ENCODE measurements around the gene OXTR.

OXTR gene

DNA sequence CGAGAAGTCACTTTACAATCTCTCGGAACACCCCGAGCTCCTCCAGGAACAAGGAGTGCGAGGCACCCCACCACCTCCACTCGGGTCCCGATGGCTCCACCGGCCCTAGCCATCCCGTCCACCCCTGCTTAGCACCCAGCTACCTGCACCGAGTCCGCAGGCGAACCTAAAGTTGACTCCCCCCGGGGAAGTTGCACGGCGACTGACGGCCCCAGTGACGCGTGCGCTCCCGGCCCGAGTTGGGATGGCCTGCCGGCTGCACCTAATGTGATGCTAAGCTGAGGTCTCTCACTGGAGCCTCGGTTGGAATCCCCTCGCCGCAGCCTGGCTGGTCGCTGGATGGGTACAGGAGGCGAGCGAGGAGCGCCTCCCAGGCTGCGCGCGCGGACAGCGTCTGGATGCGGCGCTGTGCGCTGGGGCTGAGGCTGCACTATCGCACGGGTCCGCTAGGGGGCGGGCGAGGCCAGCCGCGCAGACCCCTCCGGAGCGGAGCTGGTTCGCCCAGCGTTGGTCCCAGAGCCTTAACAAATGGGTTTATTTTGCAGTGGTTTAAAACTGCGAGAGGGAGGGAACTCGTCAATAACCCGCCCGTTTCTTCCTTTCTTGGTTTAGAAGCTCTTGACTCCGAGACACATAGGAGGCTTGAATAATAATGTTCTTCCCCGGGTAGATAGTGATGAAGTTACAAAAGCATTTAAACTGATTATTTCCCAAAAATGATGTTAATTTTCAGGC, at the start of gene OXTR:
OXTR (minus strand) TSS at position 526 of the 735 bp plus-strand sequence. CDS start 1,426 bp downstream, outside the sequence.
- no peaks in the 10 kb centered on the region for H3K36me3 ChIP-seq (ENCODE audit: control insufficient read depth, insufficient read depth, low read length)
- H3K9ac ChIP-seq (ENCODE audit: low read depth, low read length) = no peak within 1 kb of the TSS
- H3K4me3 ChIP-seq (ENCODE audit: low read depth, low read length) = peak within 1 kb of the TSS; percentile 54
- peaks cover 58% of the 10 kb centered on the region for H3K27me3 ChIP-seq (ENCODE audit: control insufficient read depth, insufficient read depth, low read length)
- peak within 1 kb of the TSS; percentile 66 for H3K27ac ChIP-seq (ENCODE audit: low read depth, low read length)
- peaks cover 30% of the 10 kb centered on the region for H3K4me1 ChIP-seq (ENCODE audit: control insufficient read depth, insufficient read depth, low read length)
- no peaks in the 10 kb centered on the region for H3K9me3 ChIP-seq (ENCODE audit: control insufficient read depth, insufficient read depth, low read length)

DNA sequence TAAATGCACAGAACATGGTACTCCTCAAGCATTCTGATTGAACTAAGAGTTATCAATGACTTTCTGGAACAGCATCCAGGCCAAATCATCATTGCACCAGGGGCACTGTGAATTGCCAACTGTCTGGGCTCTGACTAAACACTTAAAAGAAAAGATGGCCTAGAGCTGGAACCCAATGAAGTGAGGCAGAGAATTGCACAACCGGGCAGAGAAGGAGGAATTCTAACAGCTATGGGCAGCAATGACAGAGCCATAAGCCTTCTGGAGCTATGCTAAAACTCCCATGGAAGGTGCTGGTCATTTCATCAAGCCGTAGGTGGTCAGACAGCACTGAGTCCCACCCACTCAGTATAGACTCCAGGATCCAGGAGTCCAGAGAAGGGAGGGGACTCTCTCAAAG, 48.1 kb upstream of the OXTR start:
- Histone ChIP-seq H3K9ac (ENCODE audit: low read depth, low read length) (no peak overlapping the region), H3K36me3 (ENCODE audit: control insufficient read depth, insufficient read depth, low read length) (no peaks in the 10 kb centered on the region), H3K4me1 (ENCODE audit: control insufficient read depth, insufficient read depth, low read length) (no peaks in the 10 kb centered on the region), H3K9me3 (ENCODE audit: control insufficient read depth, insufficient read depth, low read length) (peaks cover 15% of the 10 kb centered on the region; the same call in 1 of the 2 replicates), H3K27me3 (ENCODE audit: control insufficient read depth, insufficient read depth, low read length) (no peaks in the 10 kb centered on the region), H3K4me3 (ENCODE audit: low read depth, low read length) (no peak overlapping the region), H3K27ac (ENCODE audit: low read depth, low read length) (no peak overlapping the region)

GRCh38 chr3:8816106-8816505, 46.7 kb upstream of the OXTR start:
- Histone ChIP-seq H3K36me3 (ENCODE audit: control insufficient read depth, insufficient read depth, low read length) (no peaks in the 10 kb centered on the region), H3K27me3 (ENCODE audit: control insufficient read depth, insufficient read depth, low read length) (no peaks in the 10 kb centered on the region), H3K27ac (ENCODE audit: low read depth, low read length) (no peak overlapping the region), H3K9ac (ENCODE audit: low read depth, low read length) (no peak overlapping the region), H3K4me1 (ENCODE audit: control insufficient read depth, insufficient read depth, low read length) (no peaks in the 10 kb centered on the region), H3K4me3 (ENCODE audit: low read depth, low read length) (no peak overlapping the region), H3K9me3 (ENCODE audit: control insufficient read depth, insufficient read depth, low read length) (peaks cover 15% of the 10 kb centered on the region; the same call in 1 of the 2 replicates)

DNA sequence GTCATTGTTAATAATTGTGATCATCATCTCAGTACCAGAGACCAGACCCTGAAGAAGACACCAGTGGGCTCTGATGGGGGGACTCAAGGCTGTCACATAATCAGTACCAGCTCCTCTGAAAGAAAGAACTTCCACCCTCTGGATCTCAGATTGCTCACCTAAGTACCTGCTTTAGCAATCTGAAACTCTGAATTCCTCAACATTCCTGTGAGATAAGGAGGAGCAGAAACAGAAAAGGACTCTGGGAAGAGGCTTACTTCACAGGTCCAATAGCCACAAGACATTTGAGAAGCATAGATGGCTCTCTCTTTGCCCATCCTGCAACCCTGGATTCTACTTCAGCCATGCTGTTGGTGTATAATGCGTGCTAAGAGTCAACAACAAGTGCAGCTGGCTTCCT, 44.0 kb upstream of the OXTR start:
- H3K36me3 ChIP-seq (ENCODE audit: control insufficient read depth, insufficient read depth, low read length) = no peaks in the 10 kb centered on the region
- H3K27ac ChIP-seq (ENCODE audit: low read depth, low read length) = no peak overlapping the region
- no peaks in the 10 kb centered on the region for H3K27me3 ChIP-seq (ENCODE audit: control insufficient read depth, insufficient read depth, low read length)
- no peak overlapping the region for H3K9ac ChIP-seq (ENCODE audit: low read depth, low read length)
- H3K9me3 ChIP-seq (ENCODE audit: control insufficient read depth, insufficient read depth, low read length) = peaks cover 1% of the 10 kb centered on the region; the same call in 1 of the 2 replicates
- no peak overlapping the region for H3K4me3 ChIP-seq (ENCODE audit: low read depth, low read length)
- H3K4me1 ChIP-seq (ENCODE audit: control insufficient read depth, insufficient read depth, low read length) = no peaks in the 10 kb centered on the region

DNA sequence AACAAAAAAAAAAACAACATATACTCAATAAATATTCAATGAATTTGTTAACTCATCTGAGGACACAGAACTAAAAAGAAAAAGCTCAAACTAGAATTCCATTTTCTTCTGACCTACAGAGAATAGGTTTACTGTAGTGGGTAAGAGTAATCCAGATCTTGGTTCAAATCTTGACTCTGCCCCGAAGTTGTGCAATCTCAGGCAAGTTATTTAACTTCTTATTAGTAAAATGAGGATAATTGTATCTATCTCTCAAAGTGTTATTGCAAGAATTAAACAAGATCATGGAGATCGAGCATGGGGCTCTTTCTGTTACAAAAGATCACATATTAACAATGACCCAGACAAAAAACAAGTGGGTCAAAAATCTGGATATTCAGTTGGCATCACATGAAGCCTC, 41.1 kb upstream of the OXTR start:
- Histone ChIP-seq H3K4me3 (ENCODE audit: low read depth, low read length) (no peak overlapping the region), H3K9ac (ENCODE audit: low read depth, low read length) (no peak overlapping the region), H3K36me3 (ENCODE audit: control insufficient read depth, insufficient read depth, low read length) (no peaks in the 10 kb centered on the region), H3K4me1 (ENCODE audit: control insufficient read depth, insufficient read depth, low read length) (no peaks in the 10 kb centered on the region), H3K9me3 (ENCODE audit: control insufficient read depth, insufficient read depth, low read length) (no peaks in the 10 kb centered on the region), H3K27me3 (ENCODE audit: control insufficient read depth, insufficient read depth, low read length) (no peaks in the 10 kb centered on the region), H3K27ac (ENCODE audit: low read depth, low read length) (no peak overlapping the region)

DNA sequence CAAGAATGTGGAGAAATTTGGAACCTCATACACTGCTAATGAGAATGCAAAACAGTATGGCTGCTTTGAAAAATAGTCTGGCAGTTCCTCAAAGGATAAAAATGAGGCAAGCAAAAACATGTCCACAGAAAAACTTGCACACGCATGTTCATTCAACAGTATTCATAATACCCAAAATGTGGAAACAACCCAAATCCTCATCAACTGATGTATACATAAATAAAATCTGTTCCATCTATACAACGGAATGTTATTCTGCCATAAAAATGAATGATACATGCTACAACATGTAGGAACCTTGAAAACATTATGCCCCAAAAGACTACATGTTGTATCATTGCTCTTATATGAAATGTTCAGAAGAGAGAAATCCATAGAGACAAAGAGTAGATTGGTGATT, 36.4 kb upstream of the OXTR start:
- Histone ChIP-seq H3K9ac (ENCODE audit: low read depth, low read length) (no peak overlapping the region), H3K27me3 (ENCODE audit: control insufficient read depth, insufficient read depth, low read length) (no peaks in the 10 kb centered on the region), H3K4me1 (ENCODE audit: control insufficient read depth, insufficient read depth, low read length) (no peaks in the 10 kb centered on the region), H3K27ac (ENCODE audit: low read depth, low read length) (no peak overlapping the region), H3K36me3 (ENCODE audit: control insufficient read depth, insufficient read depth, low read length) (no peaks in the 10 kb centered on the region), H3K9me3 (ENCODE audit: control insufficient read depth, insufficient read depth, low read length) (no peaks in the 10 kb centered on the region), H3K4me3 (ENCODE audit: low read depth, low read length) (no peak overlapping the region)

GRCh38 chr3:8802256-8802655, 32.8 kb upstream of the OXTR start:
- H3K4me1 ChIP-seq (ENCODE audit: control insufficient read depth, insufficient read depth, low read length) = no peaks in the 10 kb centered on the region
- no peaks in the 10 kb centered on the region for H3K27me3 ChIP-seq (ENCODE audit: control insufficient read depth, insufficient read depth, low read length)
- H3K9ac ChIP-seq (ENCODE audit: low read depth, low read length) = no peak overlapping the region
- H3K9me3 ChIP-seq (ENCODE audit: control insufficient read depth, insufficient read depth, low read length) = no peaks in the 10 kb centered on the region
- H3K27ac ChIP-seq (ENCODE audit: low read depth, low read length) = no peak overlapping the region
- no peak overlapping the region for H3K4me3 ChIP-seq (ENCODE audit: low read depth, low read length)
- H3K36me3 ChIP-seq (ENCODE audit: control insufficient read depth, insufficient read depth, low read length) = no peaks in the 10 kb centered on the region

- no peak overlapping the region for H3K4me3 ChIP-seq (ENCODE audit: low read depth, low read length)
- H3K27me3 ChIP-seq (ENCODE audit: control insufficient read depth, insufficient read depth, low read length) = no peaks in the 10 kb centered on the region
- H3K36me3 ChIP-seq (ENCODE audit: control insufficient read depth, insufficient read depth, low read length) = no peaks in the 10 kb centered on the region
- no peaks in the 10 kb centered on the region for H3K4me1 ChIP-seq (ENCODE audit: control insufficient read depth, insufficient read depth, low read length)
- no peak overlapping the region for H3K9ac ChIP-seq (ENCODE audit: low read depth, low read length)
- H3K27ac ChIP-seq (ENCODE audit: low read depth, low read length) = no peak overlapping the region
- no peaks in the 10 kb centered on the region for H3K9me3 ChIP-seq (ENCODE audit: control insufficient read depth, insufficient read depth, low read length)
Observed at GRCh38 chr3:8800016-8800415, 30.6 kb upstream of the OXTR start.

- Histone ChIP-seq H3K4me1 (ENCODE audit: control insufficient read depth, insufficient read depth, low read length) (no peaks in the 10 kb centered on the region), H3K4me3 (ENCODE audit: low read depth, low read length) (no peak overlapping the region), H3K9me3 (ENCODE audit: control insufficient read depth, insufficient read depth, low read length) (no peaks in the 10 kb centered on the region), H3K9ac (ENCODE audit: low read depth, low read length) (no peak overlapping the region), H3K27ac (ENCODE audit: low read depth, low read length) (no peak overlapping the region), H3K27me3 (ENCODE audit: control insufficient read depth, insufficient read depth, low read length) (no peaks in the 10 kb centered on the region), H3K36me3 (ENCODE audit: control insufficient read depth, insufficient read depth, low read length) (no peaks in the 10 kb centered on the region)
Observed at GRCh38 chr3:8794247-8794646, 24.8 kb upstream of the OXTR start.

- Histone ChIP-seq H3K4me1 (ENCODE audit: control insufficient read depth, insufficient read depth, low read length) (no peaks in the 10 kb centered on the region), H3K9ac (ENCODE audit: low read depth, low read length) (no peak overlapping the region), H3K9me3 (ENCODE audit: control insufficient read depth, insufficient read depth, low read length) (no peaks in the 10 kb centered on the region), H3K36me3 (ENCODE audit: control insufficient read depth, insufficient read depth, low read length) (no peaks in the 10 kb centered on the region), H3K27ac (ENCODE audit: low read depth, low read length) (no peak overlapping the region), H3K27me3 (ENCODE audit: control insufficient read depth, insufficient read depth, low read length) (no peaks in the 10 kb centered on the region), H3K4me3 (ENCODE audit: low read depth, low read length) (no peak overlapping the region)
Observed at GRCh38 chr3:8793242-8793641, 23.8 kb upstream of the OXTR start.

- H3K4me1 ChIP-seq (ENCODE audit: control insufficient read depth, insufficient read depth, low read length) = no peaks in the 10 kb centered on the region
- H3K9ac ChIP-seq (ENCODE audit: low read depth, low read length) = no peak overlapping the region
- H3K9me3 ChIP-seq (ENCODE audit: control insufficient read depth, insufficient read depth, low read length) = no peaks in the 10 kb centered on the region
- no peaks in the 10 kb centered on the region for H3K27me3 ChIP-seq (ENCODE audit: control insufficient read depth, insufficient read depth, low read length)
- no peak overlapping the region for H3K4me3 ChIP-seq (ENCODE audit: low read depth, low read length)
- H3K36me3 ChIP-seq (ENCODE audit: control insufficient read depth, insufficient read depth, low read length) = no peaks in the 10 kb centered on the region
- H3K27ac ChIP-seq (ENCODE audit: low read depth, low read length) = no peak overlapping the region
Observed at GRCh38 chr3:8790529-8790928, 21.1 kb upstream of the OXTR start.

Measured in HUES48 (cell line).